ENCODE data around the gene TENT4A.

TENT4A gene

DNA sequence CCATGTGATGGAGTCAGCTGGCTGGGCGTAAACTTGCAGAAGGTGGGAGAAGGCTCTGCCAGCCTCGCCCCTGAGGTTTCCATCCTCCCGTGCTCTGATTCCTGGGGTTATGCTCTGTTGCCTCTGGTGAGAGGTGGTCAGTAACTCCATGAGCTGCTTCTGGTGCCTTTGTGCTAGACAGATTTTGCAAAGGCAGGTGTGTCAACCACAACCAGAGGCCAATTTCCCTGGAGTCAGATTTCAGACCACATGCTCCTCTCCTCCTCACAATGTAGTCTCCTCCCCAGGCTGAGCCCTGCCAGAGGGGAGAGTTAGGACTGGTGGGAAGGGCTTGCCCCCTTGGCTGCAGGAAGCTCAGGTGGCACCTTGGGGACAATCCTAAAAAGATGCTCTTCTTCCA is 38.8 kb upstream of the TENT4A start:
- DNase-seq (ENCODE audit: extremely low read depth, insufficient read length): no peak
- H3K27me3 ChIP-seq (replicated peaks; ENCODE audit: control insufficient read depth, insufficient read depth, low read length): no peaks in the 10 kb centered on the region
- no peak overlapping the region for H3K4me3 ChIP-seq (replicated peaks; ENCODE audit: low read depth, low read length)
- TF ChIP-seq, protein P1, sequence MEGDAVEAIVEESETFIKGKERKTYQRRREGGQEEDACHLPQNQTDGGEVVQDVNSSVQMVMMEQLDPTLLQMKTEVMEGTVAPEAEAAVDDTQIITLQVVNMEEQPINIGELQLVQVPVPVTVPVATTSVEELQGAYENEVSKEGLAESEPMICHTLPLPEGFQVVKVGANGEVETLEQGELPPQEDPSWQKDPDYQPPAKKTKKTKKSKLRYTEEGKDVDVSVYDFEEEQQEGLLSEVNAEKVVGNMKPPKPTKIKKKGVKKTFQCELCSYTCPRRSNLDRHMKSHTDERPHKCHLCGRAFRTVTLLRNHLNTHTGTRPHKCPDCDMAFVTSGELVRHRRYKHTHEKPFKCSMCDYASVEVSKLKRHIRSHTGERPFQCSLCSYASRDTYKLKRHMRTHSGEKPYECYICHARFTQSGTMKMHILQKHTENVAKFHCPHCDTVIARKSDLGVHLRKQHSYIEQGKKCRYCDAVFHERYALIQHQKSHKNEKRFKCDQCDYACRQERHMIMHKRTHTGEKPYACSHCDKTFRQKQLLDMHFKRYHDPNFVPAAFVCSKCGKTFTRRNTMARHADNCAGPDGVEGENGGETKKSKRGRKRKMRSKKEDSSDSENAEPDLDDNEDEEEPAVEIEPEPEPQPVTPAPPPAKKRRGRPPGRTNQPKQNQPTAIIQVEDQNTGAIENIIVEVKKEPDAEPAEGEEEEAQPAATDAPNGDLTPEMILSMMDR (IDR thresholded peaks at IDR 0.05; ENCODE audit: insufficient read depth, low read length, poor library complexity, severe bottlenecking): no peak
- no peaks in the 10 kb centered on the region; the same call in 1 of the 2 replicates for H3K36me3 ChIP-seq (ENCODE audit: control insufficient read depth, insufficient read depth, low read length)

DNA sequence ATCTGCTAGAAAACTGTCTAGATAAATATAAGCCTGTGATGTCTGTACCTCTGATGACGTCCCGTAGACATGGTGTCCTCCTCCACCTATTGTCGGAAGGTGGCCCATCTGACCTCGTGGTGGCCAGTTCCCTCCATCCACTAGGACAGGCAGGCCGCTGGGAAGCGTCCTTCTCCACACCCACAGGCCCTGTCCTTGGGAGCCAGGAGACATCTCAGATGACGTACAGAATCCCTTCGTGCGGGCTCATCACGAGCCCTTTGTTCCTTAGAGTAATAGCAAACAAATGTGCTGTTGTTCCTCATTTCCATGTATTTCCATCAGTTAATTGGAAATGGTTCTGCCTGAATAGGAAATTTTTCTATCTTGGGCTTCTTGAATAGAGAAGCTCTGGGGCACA is 38.3 kb upstream of the TENT4A start:
- no peak overlapping the region for H3K4me3 ChIP-seq (replicated peaks; ENCODE audit: low read depth, low read length)
- DNase-seq (ENCODE audit: extremely low read depth, insufficient read length): no peak
- TF ChIP-seq, protein P1 (IDR thresholded peaks at IDR 0.05; ENCODE audit: insufficient read depth, low read length, poor library complexity, severe bottlenecking): no peak

DNA sequence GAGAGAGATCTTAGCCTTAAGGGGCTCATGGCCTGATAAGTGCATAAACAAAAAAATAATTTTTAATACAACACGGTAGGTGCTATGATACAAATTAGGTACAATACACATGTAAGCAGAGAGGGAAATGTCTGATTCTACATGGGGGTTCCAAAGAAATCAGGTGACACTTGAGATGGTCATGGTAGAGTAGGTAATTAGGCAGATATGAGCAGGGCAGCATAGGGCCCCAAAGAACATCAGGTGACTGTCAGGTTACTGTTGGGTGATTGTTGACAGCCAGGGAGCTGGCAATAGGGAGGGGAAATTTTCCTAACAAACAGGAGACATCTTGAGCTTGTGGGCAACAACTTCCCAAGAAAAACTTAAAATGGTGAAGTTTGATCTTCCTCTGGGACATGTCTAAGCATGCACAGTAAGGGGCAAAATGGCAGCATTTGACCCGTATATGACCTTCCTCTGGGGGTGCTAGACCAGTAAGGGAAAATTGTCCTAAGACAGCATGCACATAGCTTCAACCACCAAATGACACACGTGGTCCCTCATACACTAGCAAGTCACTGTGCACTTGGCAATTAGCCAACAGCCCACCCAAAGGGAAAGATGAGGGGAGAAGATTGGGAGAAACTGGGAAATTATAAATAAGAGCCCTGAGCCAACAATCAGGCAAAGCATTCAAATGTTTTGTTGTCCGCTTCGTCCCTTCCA is 37.3 kb upstream of the TENT4A start:
- H3K4me3 ChIP-seq (replicated peaks; ENCODE audit: low read depth, low read length): no peak overlapping the region
- H3K27me3 ChIP-seq (replicated peaks; ENCODE audit: control insufficient read depth, insufficient read depth, low read length): no peaks in the 10 kb centered on the region
- DNase-seq (ENCODE audit: extremely low read depth, insufficient read length): no peak
- no peaks in the 10 kb centered on the region for H3K36me3 ChIP-seq (ENCODE audit: control insufficient read depth, insufficient read depth, low read length)
- TF ChIP-seq, protein P1 (IDR thresholded peaks at IDR 0.05; ENCODE audit: insufficient read depth, low read length, poor library complexity, severe bottlenecking): no peak

More for the DNA sequence above, 38.3 kb upstream of the TENT4A start:
- Histone ChIP-seq H3K27me3 (replicated peaks; ENCODE audit: control insufficient read depth, insufficient read depth, low read length) (no peaks in the 10 kb centered on the region), H3K36me3 (ENCODE audit: control insufficient read depth, insufficient read depth, low read length) (no peaks in the 10 kb centered on the region; the same call in 1 of the 2 replicates)

DNA sequence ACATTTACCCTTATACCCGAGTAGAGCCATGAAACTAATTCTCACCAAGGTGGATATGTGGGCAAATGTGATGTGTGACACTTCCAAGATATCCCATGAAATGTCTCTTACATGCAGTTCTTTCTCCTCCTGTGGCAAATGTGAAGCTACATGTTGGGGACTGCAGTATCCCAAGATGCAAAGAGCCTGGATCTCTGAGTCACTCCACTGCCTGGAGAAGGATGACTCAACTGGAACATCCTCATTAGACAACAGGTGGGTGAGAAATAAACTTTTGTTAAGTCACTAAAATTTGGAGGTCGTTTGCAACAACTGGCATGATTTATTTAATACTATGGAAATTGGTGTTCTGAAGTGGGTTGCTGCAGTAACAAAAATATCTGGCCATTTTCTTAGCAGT is 36.5 kb upstream of the TENT4A start:
- Histone ChIP-seq H3K36me3 (ENCODE audit: control insufficient read depth, insufficient read depth, low read length) (no peaks in the 10 kb centered on the region), H3K27me3 (replicated peaks; ENCODE audit: control insufficient read depth, insufficient read depth, low read length) (no peaks in the 10 kb centered on the region), H3K4me3 (replicated peaks; ENCODE audit: low read depth, low read length) (no peak overlapping the region)
- DNase-seq (ENCODE audit: extremely low read depth, insufficient read length): no peak
- TF ChIP-seq, protein P1 (IDR thresholded peaks at IDR 0.05; ENCODE audit: insufficient read depth, low read length, poor library complexity, severe bottlenecking): no peak

DNA sequence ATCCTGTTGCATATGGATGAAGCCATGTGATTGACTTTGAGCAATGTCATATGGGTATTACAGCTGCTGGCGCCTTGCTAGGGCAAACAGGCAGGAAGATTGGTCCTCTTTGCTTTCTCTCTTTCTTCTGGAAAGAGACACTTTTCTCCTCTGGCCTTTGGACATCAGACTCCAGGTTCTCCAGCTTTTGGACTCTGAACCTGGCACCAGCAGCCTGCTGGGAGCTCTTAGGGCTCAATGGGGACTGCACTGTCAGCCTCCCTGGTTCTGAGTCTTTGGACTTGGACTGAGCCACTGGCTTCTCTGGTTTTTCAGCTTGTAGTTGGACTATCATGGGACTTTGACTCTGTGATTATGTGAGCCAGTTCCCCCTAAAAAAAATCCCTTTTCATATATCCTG is 34.8 kb upstream of the TENT4A start:
- no peaks in the 10 kb centered on the region for H3K36me3 ChIP-seq (ENCODE audit: control insufficient read depth, insufficient read depth, low read length)
- no peak for DNase-seq (ENCODE audit: extremely low read depth, insufficient read length)
- no peaks in the 10 kb centered on the region for H3K27me3 ChIP-seq (replicated peaks; ENCODE audit: control insufficient read depth, insufficient read depth, low read length)
- TF ChIP-seq, protein P1 (IDR thresholded peaks at IDR 0.05; ENCODE audit: insufficient read depth, low read length, poor library complexity, severe bottlenecking): no peak
- no peak overlapping the region for H3K4me3 ChIP-seq (replicated peaks; ENCODE audit: low read depth, low read length)

All from GM06990 (cell line).